ENCODE results near the gene DDX39A. TPM values are rescaled to one million over a fixed set of nuclear protein-coding genes. Genes with fewer than 3 reads are reported as not detected.

The DDX39A gene
- total RNA-seq, 1 donor from 2014 or later: 81.8 TPM

GRCh38 chr19:14412324-14412995, 6.7 kb downstream of the DDX39A start:
- intact Hi-C loops (cut with DNase I): loop anchor here (10.0 kb wide), 1 partner anchor 208 kb away; the partner anchor contains the start of gene ADGRL1
- H3K4me3 ChIP-seq: no peak overlapping the region

DNA sequence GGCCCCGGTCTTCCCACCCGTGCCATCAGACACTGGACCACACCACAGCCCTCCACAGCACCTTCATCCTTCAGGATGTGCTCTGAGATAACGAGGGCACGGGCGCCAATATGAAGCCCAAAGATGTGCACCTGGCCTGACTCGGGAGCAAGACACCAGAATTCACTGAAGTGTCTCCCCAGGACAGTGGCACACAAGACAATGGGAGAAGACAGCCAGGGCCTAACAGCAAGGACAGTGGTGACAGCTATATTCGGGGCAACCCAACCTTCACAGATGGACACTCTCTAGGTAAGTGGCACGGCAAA, 7.2 kb downstream of the DDX39A start:
- Histone ChIP-seq H3K4me1 (peaks cover 43% of the 10 kb centered on the region), H3K27ac (no peak overlapping the region), H3K27me3 (no peaks in the 10 kb centered on the region), H3K36me3 (peaks cover 0 to 59% of the 10 kb centered on the region in 2 donors), H3K4me3 (no peak overlapping the region), H3K9me3 (no peaks in the 10 kb centered on the region)
- DNase-seq (ENCODE audit: extremely low spot score in 2 of 2): no peak
- TF ChIP-seq POLR2AphosphoS5 (IDR thresholded peaks at IDR 0.05; ENCODE audit: insufficient read depth in 1 of 2, low read depth in 1 of 2): no peak
- no peak for TF ChIP-seq POLR2A (IDR thresholded peaks at IDR 0.05)
- TF ChIP-seq CTCF (IDR thresholded peaks at IDR 0.05): no peak
- intact Hi-C loops (cut with DNase I): loop anchor here (10.0 kb wide), 1 partner anchor 207 kb away; the partner anchor contains the start of gene ADGRL1

More at GRCh38 chr19:14412324-14412995, 6.7 kb downstream of the DDX39A start:
- no peak for DNase-seq (ENCODE audit: extremely low spot score in 2 of 2)
- no peaks in the 10 kb centered on the region for H3K27me3 ChIP-seq
- H3K9me3 ChIP-seq: no peaks in the 10 kb centered on the region
- TF ChIP-seq POLR2AphosphoS5 (IDR thresholded peaks at IDR 0.05; ENCODE audit: insufficient read depth in 1 of 2, low read depth in 1 of 2) (no peak), POLR2A (IDR thresholded peaks at IDR 0.05) (no peak), CTCF (IDR thresholded peaks at IDR 0.05) (no peak)
- no peak overlapping the region for H3K27ac ChIP-seq
- peaks cover 49% of the 10 kb centered on the region for H3K4me1 ChIP-seq
- H3K36me3 ChIP-seq: peaks cover 0 to 54% of the 10 kb centered on the region in 2 donors

GRCh38 chr19:14411161-14411937, 7.8 kb downstream of the DDX39A start:
- Histone ChIP-seq H3K27me3 (no peaks in the 10 kb centered on the region), H3K27ac (no peak overlapping the region), H3K4me3 (no peak overlapping the region), H3K36me3 (peaks cover 0 to 64% of the 10 kb centered on the region in 2 donors), H3K4me1 (peaks cover 42% of the 10 kb centered on the region), H3K9me3 (no peaks in the 10 kb centered on the region)
- intact Hi-C loops (cut with DNase I): loop anchor here (10.0 kb wide), 1 partner anchor 207 kb away; the partner anchor contains the start of gene ADGRL1
- TF ChIP-seq POLR2A (IDR thresholded peaks at IDR 0.05) (no peak), CTCF (IDR thresholded peaks at IDR 0.05) (no peak), POLR2AphosphoS5 (IDR thresholded peaks at IDR 0.05; ENCODE audit: insufficient read depth in 1 of 2, low read depth in 1 of 2) (no peak)
- no peak for DNase-seq (ENCODE audit: extremely low spot score in 2 of 2)

DNA sequence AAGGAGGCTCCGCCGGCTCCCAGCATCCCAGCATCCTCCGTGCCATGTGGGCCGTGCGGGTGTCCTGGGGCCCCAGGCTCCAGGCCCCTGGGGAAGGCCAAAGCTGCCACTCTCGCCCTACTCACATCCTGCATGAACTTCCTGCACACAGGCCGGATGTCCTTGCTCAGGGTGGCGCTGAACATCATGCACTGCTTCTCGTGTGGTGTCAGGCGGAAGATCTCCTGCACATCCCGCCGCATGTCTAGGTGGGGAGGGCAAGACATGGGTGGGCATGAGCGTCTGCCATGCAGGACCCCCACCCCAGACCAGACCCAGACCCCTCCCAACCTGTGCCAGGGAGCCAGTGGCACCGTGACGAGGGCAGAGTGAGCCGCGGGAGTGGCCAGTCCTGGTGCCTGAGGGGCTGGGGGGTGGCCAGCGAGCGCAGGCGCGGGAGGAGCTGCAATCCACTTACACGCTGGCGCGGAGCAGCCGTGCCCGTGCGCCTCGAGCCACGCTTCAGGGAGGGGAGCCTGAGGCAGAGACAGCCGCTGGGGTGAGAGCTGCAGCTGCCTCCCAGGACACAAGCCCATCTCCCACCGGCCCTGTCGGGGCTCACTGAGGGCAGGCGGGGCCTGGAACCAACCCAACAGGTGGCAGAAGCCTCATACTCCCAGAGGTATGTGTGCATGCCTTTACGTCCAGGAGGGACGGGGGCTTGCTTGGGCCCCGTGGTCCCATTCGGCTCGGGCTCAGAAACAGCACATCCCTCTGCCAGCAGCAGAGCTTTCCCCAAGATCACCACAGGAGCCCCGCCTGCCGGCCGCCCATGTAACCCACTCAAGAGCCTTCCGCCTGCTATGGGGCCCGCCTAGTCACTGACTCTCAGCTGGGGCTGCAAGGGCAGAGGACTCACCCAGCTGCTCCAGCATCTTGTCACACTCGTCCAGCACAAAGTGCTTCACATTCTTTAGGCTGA, 8.8 kb downstream of the DDX39A start:
- intact Hi-C loops (cut with DNase I): loop anchor here (10.0 kb wide), 1 partner anchor 206 kb away; the partner anchor contains the start of gene ADGRL1
- H3K36me3 ChIP-seq: peaks cover 0 to 64% of the 10 kb centered on the region in 2 donors
- TF ChIP-seq POLR2A (IDR thresholded peaks at IDR 0.05) (no peak), CTCF (IDR thresholded peaks at IDR 0.05) (no peak), POLR2AphosphoS5 (IDR thresholded peaks at IDR 0.05; ENCODE audit: insufficient read depth in 1 of 2, low read depth in 1 of 2) (no peak)

More for the DNA sequence above, 8.8 kb downstream of the DDX39A start:
- no peak overlapping the region for H3K27ac ChIP-seq
- H3K4me3 ChIP-seq: no peak overlapping the region
- no peaks in the 10 kb centered on the region for H3K27me3 ChIP-seq
- H3K9me3 ChIP-seq: no peaks in the 10 kb centered on the region
- DNase-seq (ENCODE audit: extremely low spot score in 2 of 2): no peak
- peaks cover 37% of the 10 kb centered on the region for H3K4me1 ChIP-seq

Data from vagina (tissue), 2 donors.